ENCODE data around the gene NAT9.

NAT9 gene

GRCh38 chr17:74744714-74745547 lies 31.2 kb downstream of the NAT9 start:
- peak; percentile 87 for DNase-seq (ENCODE audit: low spot score)

- no peak for DNase-seq (ENCODE audit: low spot score)
These were observed 31.8 kb downstream of the NAT9 start for GRCh38 chr17:74744349-74744713.

GRCh38 chr17:74743755-74744154 lies 32.4 kb downstream of the NAT9 start:
- no peak for DNase-seq (ENCODE audit: low spot score)

GRCh38 chr17:74742978-74743545 lies 33.1 kb downstream of the NAT9 start:
- DNase-seq (ENCODE audit: low spot score): no peak

DNA sequence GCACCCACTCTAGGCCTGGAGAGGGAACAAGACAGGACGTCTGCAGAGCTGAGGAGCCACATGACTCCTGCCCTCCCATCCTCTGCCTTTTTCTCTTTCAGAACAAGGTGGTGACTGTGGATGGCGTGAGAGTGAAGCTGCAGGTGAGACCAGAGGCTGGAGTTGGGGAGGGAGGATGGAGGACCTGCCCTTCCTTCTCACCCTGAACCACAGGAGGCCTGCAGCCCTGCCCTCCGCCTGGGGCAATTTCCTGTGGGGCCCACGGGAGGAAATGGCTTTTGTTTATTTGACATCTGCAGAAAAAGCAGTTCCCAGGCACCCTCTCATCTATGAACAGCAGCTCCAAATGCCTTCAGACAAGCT lies 34.0 kb downstream of the NAT9 start:
- no peak for DNase-seq (ENCODE audit: low spot score)

DNA sequence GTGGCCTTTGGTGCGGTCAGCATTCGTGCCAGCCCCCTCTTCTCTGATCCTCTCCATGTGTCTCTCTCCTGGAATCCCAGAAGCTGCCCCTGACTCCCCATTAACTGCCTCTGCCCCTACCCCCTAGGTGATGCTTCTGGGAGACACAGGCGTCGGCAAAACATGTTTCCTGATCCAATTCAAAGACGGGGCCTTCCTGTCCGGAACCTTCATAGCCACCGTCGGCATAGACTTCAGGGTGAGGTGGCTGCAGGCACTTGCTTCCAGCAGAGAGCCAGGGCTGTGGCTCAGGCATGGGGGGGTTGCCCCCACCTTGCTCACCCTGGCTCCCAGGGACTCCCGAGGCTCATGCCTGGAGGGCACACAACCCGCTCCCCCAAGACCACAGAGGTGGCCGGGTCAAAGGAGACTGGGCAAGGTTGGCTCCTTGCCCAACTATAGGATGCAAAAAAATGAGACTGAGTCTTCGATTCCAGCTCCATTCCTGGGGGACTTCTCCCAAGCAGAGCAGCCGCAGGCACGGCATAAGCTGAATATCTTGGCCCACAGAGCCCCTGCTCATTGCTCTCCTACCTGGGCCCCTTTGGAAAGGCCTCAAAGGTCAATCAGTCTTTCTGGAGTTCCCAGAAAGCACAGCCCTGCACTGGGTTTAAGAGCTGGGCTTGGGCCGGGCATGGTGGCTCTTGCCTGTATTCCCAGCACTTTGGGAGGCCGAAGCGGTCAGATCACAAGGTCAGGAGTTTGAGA lies 35.3 kb downstream of the NAT9 start:
- DNase-seq (ENCODE audit: low spot score): no peak

DNA sequence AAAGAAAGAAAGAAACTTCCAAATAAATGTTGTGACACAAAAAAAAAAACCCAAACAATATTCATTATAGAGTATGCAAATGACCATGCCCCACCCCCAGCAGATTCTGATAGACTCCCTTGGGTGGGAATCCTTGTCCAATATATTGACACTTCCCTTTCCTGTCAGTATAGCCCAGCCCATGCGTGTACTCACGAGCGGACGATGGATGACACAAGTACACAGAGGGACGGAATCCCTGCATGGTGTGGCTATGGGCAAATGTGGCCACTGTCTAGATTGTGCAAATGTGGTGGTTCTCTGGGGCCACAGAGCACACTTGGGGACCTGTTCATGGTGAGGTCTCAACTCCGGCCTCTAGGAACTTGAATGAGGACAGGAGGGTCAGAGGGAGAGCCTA lies 36.0 kb downstream of the NAT9 start:
- no peak for DNase-seq (ENCODE audit: low spot score)

DNA sequence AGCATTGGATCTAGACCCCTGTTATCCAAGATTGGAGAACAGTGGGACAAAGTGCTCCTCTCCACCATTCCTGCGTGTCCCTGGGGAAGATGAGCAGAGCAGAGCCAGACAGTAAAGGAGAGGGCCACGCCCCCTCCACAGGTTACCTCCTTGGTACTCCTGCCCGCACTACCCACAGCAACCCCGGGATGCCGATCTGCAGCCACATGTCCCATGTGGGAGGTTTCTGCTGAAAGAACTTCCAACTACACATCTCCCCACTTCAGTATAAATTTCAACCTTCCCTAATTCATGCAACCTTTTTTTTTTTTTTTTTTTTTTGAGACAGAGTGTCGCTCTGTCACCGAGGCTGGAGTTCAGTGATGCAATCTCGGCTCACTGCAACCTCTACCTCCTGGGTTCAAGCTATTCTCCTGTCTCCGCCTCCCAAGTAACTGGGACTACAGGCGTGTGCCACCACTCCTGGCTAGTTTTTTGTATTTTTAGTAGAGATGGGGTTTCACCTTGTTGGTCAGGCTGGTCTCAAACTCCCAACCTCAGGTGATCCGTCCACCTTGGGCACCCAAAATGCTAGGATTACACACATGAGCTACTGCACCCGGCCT lies 36.8 kb downstream of the NAT9 start:
- DNase-seq (ENCODE audit: low spot score): no peak

GRCh38 chr17:74738051-74738996 lies 37.8 kb downstream of the NAT9 start:
- DNase-seq (ENCODE audit: low spot score): no peak

DNA sequence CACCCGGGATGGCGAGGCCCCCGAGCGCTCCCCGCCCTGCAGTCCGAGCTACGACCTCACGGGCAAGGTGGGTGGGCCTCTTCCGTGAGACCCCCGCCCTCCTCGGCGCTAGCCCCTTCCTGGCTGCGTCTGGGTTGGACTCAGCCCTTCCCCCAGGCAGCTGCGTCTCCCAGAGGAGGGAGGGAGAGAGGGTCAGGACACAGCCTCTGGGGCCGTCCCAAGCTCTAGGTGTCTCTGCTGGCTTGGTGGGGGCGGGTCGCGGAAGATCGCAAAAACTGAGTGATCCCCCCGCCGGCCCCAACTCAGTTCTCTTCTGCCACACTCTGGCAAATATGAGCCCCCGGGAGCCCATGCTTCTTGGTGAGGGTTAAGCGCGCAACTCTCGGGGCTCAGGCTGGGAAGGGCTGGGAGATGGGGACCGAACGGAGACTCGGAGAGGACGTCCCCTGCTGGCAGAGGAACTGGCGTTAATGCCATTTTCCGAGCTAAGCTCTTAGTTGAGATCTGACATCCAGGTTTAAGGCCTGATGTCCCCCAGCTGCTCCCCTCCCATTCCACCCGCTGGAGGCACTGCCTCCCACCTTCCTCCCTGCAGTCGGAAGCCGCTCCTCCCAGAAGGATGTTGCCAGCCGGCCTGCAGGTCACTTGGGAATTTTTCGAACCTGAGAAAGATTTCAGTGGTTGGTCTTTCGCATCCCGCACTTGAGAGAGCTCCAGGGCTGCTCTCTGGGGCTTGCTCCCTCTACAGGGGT lies 38.7 kb downstream of the NAT9 start:
- DNase-seq (ENCODE audit: low spot score): no peak

DNA sequence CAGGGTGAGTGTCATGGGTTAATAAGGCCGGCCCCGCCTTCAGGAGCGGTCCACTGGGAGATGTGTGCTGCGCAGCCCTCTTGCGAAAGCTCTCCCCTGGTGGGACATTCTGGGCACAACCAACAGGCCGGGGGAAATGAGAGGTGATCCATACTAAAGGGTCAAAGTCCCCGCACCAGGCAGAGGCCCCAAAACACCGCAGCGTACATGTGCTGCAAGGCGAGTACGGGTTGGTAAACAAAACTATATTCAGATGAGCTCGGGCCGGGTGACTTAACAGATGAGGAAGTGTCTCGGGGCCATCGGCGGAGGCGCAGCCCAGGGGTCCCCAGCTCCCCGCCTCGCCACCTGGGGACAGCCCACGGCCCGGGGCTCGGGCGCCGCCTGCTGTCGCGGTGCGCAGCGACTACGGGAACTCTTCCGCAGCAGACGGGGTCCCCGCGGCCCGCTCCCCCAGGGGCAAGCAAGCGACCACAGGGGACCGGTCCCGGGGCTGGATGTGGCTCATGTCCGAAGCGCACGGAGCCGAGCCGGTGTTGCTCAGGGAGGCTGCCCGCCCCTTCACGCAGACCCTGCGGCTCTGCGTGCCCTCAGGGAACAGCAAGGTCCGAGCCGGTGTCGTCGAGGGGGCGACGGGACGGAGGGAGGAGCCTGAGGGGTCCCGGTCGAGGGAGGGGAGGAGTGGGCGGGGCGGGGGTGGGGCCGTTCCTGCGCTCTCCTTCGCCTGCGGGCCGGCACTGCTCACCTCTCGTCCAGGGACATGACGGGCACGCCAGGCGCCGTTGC lies 39.4 kb downstream of the NAT9 start, which contains the start of gene RAB37:
TSS of gene RAB37 (plus strand) at position 744 of the 786 bp plus-strand sequence. CDS start at position 761, 17 bp downstream.
- DNase-seq (ENCODE audit: low spot score): no peak

GRCh38 chr17:74734256-74734655 lies 41.9 kb downstream of the NAT9 start:
- DNase-seq (ENCODE audit: low spot score): no peak

- no peak for DNase-seq (ENCODE audit: low spot score)
These were observed 42.6 kb downstream of the NAT9 start for GRCh38 chr17:74733365-74734122.

DNA sequence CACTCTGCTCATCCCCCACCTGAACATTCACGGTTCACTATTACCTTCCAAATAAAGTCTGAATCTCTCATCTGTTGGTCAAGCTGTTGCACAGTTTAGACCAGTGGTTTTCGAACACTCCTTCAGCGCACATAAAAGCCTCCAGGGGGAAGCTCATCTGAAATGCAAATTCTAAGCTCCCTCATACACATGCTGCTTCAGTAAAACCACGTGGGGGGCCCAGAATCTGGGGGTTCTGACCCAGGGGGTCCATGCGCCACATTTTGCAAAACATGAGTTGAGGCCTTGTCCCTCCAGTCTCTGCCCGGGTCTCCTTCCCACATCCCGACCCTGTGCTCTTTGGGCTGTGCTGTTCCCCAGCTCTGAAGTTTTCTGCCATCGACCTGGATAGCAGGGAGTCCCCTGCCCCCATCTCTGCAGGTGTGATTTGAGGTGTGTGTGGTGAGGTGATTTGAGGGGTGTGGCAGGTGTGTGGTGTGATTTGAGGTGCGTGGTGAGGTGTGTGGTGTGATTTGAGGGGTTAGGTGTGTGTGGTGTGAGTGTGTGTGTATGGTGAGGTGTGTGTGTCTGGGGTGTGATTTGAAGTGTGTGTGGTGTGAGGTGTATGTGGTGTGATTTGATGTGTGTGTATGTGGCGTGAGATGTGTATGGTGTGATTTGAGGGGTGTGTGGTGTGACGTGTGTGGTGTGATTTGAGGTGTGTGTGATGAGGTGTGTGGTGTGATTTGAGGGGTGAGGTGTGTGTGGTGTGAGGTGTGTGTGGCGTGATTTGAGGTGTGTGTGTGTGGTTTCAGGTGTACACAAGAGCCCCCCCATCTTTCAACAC lies 43.9 kb downstream of the NAT9 start:
- no peak for DNase-seq (ENCODE audit: low spot score)

DNA sequence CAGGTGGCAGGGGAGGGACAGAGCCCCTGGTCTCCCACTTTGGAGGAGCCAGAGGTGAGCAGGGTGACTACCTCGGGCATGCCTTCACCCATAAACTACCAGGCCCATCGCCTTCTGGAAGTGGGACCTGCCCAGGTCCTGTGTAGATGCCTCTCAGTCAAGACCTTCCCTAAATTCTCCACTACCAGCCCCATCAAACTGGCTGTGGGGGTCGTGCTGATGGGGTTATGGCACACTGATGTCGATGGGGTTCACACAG lies 44.9 kb downstream of the NAT9 start:
- no peak for DNase-seq (ENCODE audit: low spot score)

DNA sequence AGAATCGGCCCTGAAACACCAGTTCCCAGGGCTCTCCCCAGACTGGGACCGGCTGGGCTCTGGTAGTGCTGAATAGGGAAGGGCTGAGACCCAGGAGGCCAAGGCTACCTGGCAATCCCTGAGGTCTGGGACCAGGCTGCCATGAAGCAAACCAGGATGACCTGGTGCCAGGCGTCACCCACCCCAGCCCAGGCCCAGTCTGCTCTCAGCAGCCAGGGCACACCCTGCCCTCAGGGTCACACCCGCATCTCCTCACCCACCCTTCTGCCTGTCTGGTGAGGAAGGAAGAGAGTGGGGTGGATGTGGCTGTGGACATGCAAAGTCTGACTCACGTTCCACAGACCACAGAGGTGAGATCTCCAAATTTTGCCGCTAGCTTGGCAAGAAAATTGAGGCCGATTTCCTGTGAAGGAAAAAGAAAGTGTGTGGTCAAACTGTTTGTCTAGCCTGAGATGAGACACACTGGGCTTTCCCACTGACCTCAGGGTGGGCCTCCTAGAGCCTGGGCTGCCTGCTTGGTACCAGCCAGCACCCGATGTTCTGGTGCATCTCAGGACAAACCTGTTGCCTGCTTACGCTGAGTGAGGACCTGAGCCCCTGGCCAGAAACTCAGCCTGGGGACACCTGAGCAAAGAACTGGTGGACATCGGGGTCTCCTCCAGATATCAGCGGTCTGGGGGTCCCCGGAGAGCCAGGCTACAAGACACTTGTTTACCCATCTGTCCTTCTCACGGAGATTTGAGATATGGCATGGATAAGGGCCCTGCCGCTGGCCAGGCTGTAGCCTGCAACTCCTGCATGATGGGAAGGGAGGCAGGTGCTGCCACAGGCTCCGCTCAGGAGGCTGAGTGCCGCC lies 45.4 kb downstream of the NAT9 start:
- no peak for DNase-seq (ENCODE audit: low spot score)

DNA sequence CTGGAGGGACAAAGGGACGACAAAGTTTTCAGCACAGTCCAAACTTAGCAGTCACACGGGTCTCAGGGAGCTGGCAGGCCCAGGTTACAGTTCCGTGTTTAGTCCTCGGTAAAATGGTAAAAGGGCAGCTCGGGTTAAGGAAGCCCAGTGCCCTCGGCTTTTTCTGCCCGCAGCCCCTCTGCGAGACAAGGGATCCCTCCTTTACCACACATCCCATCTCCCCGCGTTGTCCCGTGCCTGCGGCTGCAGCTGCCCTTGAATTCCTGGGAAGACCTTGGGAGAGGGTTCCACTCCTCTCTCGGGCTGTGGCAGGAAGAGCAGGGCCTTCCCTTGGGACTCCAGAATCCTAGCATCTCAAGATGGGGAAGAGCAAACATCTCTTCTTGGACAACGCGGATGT lies 46.3 kb downstream of the NAT9 start:
- DNase-seq (ENCODE audit: low spot score): no peak

DNA sequence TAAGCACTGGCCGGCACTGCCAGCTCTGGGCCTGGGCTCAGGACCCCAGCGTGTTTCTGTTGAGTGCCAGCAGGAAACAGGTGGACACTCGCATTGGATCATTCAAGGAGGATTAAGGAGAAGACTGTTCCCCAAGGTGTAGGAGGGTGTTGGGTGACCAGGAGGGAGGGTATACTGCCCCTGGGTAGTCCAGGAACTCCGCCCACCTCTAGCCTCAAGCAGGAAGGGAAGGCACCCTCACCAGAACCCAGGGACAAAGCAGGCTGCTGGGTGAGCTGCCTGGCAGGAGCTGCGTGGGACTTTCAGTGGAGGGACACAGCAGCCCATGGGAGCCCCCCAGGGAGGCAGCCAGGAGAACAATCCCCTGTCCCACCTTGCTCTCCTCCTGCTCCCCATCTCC lies 46.8 kb downstream of the NAT9 start:
- no peak for DNase-seq (ENCODE audit: low spot score)

All from hematopoietic multipotent progenitor cell treated with erythropoietin and hydrocortisone succinate and interleukin-3 and kit ligand, for 15 days (in vitro differentiated cells).